CD14-positive monocyte (primary cell): ENCODE measurements around the gene CMSS1. TPM values are rescaled to one million over a fixed set of nuclear protein-coding genes. Genes with fewer than 3 reads are reported as not detected.

Experiments
- DNase-seq, 3 donors: peaks; one replicate each; pipeline ENCODE4 v3.0.0-alpha.2; 2011 to 2022
- H2AFZ ChIP-seq: 2 replicates; pipeline ENCODE4 v1.6.0; 2012; ENCODE audit warnings: mild to moderate bottlenecking, low read depth, low read length, inconsistent platforms; ENCODE audit not compliant: insufficient read depth, poor library complexity, severe bottlenecking
- H3K27ac ChIP-seq, 2 donors: 1 replicate in 1 of 2; 2 replicates in 1 of 2; pipeline ENCODE4 v1.5.1; 2012 to 2013; ENCODE audit warnings: low read length in 2 of 2, control low read depth in 1 of 2, inconsistent platforms in 1 of 2, low read depth in 1 of 2, mild to moderate bottlenecking in 1 of 2
- H3K27me3 ChIP-seq, 2 donors: one replicate each; pipeline versions ENCODE4 v1.6.0 to v1.6.1; 2011 to 2013; ENCODE audit warnings: low read length in 2 of 2; ENCODE audit not compliant: control insufficient read depth in 2 of 2, insufficient read depth in 2 of 2
- H3K36me3 ChIP-seq, 2 donors: replicated peaks in 1 of 2; 1 replicate in 1 of 2; 2 replicates in 1 of 2; pipeline versions ENCODE4 v1.5.1 to v1.6.1; 2012 to 2013; ENCODE audit warnings: low read length in 2 of 2, control low read depth in 1 of 2, inconsistent platforms in 1 of 2, mild to moderate bottlenecking in 1 of 2; ENCODE audit not compliant: insufficient read depth in 2 of 2, control insufficient read depth in 1 of 2
- H3K4me1 ChIP-seq, 2 donors: 1 replicate in 1 of 2; 2 replicates in 1 of 2; pipeline versions ENCODE4 v1.5.1 to v1.6.1; 2012 to 2013; ENCODE audit warnings: low read length in 2 of 2, control low read depth in 1 of 2, inconsistent platforms in 1 of 2, mild to moderate bottlenecking in 1 of 2, moderate library complexity in 1 of 2; ENCODE audit not compliant: insufficient read depth in 2 of 2, control insufficient read depth in 1 of 2
- H3K4me2 ChIP-seq: replicated peaks from 2 replicates; pipeline ENCODE3; 2012; ENCODE audit warnings: low read length, moderate library complexity, mild to moderate bottlenecking; ENCODE audit not compliant: poor library complexity, severe bottlenecking; ENCODE audit errors: extremely low read depth
- H3K4me3 ChIP-seq, 3 experiments: fragments of 200-600 bp in 1 of 3; sonication (generic) in 1 of 3; replicated peaks in 1 of 3; 1 replicate in 2 of 3; 2 replicates in 1 of 3; pipeline ENCODE4 v1.5.1; 2011 to 2013; ENCODE audit warnings: low read length in 3 of 3, mild to moderate bottlenecking in 3 of 3, control low read depth in 2 of 3, low read depth in 2 of 3, inconsistent platforms in 1 of 3, moderate library complexity in 1 of 3
- H3K79me2 ChIP-seq: 2 replicates; pipeline ENCODE4 v1.6.0; 2012; ENCODE audit warnings: mild to moderate bottlenecking, control low read depth, inconsistent platforms, low read length, moderate library complexity; ENCODE audit not compliant: insufficient read depth
- H3K9ac ChIP-seq: 2 replicates; pipeline ENCODE4 v1.6.0; 2017; ENCODE audit warnings: low read length, mild to moderate bottlenecking; ENCODE audit not compliant: insufficient read depth, poor library complexity, severe bottlenecking
- H3K9me3 ChIP-seq, 2 donors: replicated peaks in 1 of 2; 1 replicate in 1 of 2; 2 replicates in 1 of 2; pipeline versions ENCODE4 v1.5.1 to v1.6.1; 2012 to 2013; ENCODE audit warnings: low read length in 2 of 2, control low read depth in 1 of 2; ENCODE audit not compliant: control insufficient read depth in 1 of 2, insufficient read depth in 1 of 2
- H4K20me1 ChIP-seq: 2 replicates; pipeline ENCODE4 v1.6.0; 2012; ENCODE audit warnings: mild to moderate bottlenecking, low read length, control low read depth, moderate library complexity; ENCODE audit not compliant: insufficient read depth
- H3K27ac Mint-ChIP-seq, 7 donors: one replicate each; pipeline ENCODE4 v1.8.0; 2020; ENCODE audit warnings: mild to moderate bottlenecking in 7 of 7, mixed read lengths in 7 of 7, moderate library complexity in 6 of 7, inconsistent platforms in 2 of 7
- H3K27me3 Mint-ChIP-seq, 3 donors: one replicate each; pipeline ENCODE4 v1.8.0; 2021 to 2022; ENCODE audit warnings: low read depth in 3 of 3, mild to moderate bottlenecking in 3 of 3, mixed read lengths in 3 of 3, moderate library complexity in 3 of 3, inconsistent platforms in 1 of 3
- H3K36me3 Mint-ChIP-seq, 2 donors: one replicate each; pipeline ENCODE4 v1.8.0; 2020; ENCODE audit warnings: mixed read lengths in 2 of 2, inconsistent platforms in 1 of 2, mild to moderate bottlenecking in 1 of 2
- H3K4me1 Mint-ChIP-seq: one replicate; pipeline ENCODE4 v1.8.0; 2020; ENCODE audit warnings: mild to moderate bottlenecking, mixed read lengths
- H3K4me3 Mint-ChIP-seq, 2 donors: one replicate each; pipeline ENCODE4 v1.8.0; 2020; ENCODE audit warnings: mild to moderate bottlenecking in 2 of 2, mixed read lengths in 2 of 2, moderate library complexity in 1 of 2
- H3K9me3 Mint-ChIP-seq, 7 donors: one replicate each; pipeline ENCODE4 v1.8.0; 2020 to 2022; ENCODE audit warnings: mixed read lengths in 7 of 7, mild to moderate bottlenecking in 6 of 7, moderate library complexity in 6 of 7, inconsistent platforms in 2 of 7
- WGBS: methylation state at CpG from one replicate; pipeline ENCODE4 v1.1.5; 2013; ENCODE audit warnings: missing lambda C conversion rate; ENCODE audit not compliant: insufficient coverage; 5-methylcytosine and 5-hydroxymethylcytosine counted together
- intact Hi-C, 2 donors: fragments of 100-400 bp; cut with micrococcal nuclease; formaldehyde crosslinking; loops; one replicate each; pipeline versions ENCODE4 v1.15.0 to v1.15.1; 2023
- polyA plus RNA-seq, 3 donors: library from polyadenylated mRNA; depleted of rRNA in 1 of 3; unstranded in 2 of 3; stranded (reverse) in 1 of 3; fragments of 300-500 nt in 2 of 3; fragments of >200 nt in 1 of 3; fragmentation: Illumina TruSeq in 2 of 3; gene quantifications; 1 replicate in 2 of 3; 2 replicates in 1 of 3; pipeline ENCODE4 v1.2.3, GENCODE V29; 2012 to 2021
- TF ChIP-seq, protein P1 (sequence below): fragments of 200-600 bp; IDR thresholded peaks from one replicate; pipeline ENCODE4 v1.8.0; 2022; ENCODE audit warnings: antibody characterized with exemption, mild to moderate bottlenecking

Gene CMSS1
- polyA plus RNA-seq, 3 donors, result 1.1 to 3.6 (median 2.2) TPM

- Histone ChIP-seq H3K27me3 (no peaks in the 10 kb centered on the region), H3K4me3 (no peak overlapping the region), H3K9me3 (no peaks in the 10 kb centered on the region), H3K79me2 (no peaks in the 10 kb centered on the region), H3K9ac (no peak overlapping the region), H3K36me3 (no peaks in the 10 kb centered on the region), H4K20me1 (no peaks in the 10 kb centered on the region), H3K4me1 (no peaks in the 10 kb centered on the region), H2AFZ (no peak overlapping the region), H3K27ac (no peak overlapping the region), H3K4me2 (no peak overlapping the region)
- no CpG with 5 or more reads among the region's 1 CpG for WGBS
- H3K9me3 Mint-ChIP-seq, result peaks cover 0 to 5% (median 0%) of the 10 kb centered on the region in 7 donors
- TF ChIP-seq, protein P1, sequence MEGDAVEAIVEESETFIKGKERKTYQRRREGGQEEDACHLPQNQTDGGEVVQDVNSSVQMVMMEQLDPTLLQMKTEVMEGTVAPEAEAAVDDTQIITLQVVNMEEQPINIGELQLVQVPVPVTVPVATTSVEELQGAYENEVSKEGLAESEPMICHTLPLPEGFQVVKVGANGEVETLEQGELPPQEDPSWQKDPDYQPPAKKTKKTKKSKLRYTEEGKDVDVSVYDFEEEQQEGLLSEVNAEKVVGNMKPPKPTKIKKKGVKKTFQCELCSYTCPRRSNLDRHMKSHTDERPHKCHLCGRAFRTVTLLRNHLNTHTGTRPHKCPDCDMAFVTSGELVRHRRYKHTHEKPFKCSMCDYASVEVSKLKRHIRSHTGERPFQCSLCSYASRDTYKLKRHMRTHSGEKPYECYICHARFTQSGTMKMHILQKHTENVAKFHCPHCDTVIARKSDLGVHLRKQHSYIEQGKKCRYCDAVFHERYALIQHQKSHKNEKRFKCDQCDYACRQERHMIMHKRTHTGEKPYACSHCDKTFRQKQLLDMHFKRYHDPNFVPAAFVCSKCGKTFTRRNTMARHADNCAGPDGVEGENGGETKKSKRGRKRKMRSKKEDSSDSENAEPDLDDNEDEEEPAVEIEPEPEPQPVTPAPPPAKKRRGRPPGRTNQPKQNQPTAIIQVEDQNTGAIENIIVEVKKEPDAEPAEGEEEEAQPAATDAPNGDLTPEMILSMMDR, result no peak
- peaks cover 0 to 2% (median 0%) of the 10 kb centered on the region in 3 donors for H3K27me3 Mint-ChIP-seq
- intact Hi-C loops, result no loop called here
- H3K4me3 Mint-ChIP-seq, result no peak overlapping the region
- H3K36me3 Mint-ChIP-seq, result no peaks in the 10 kb centered on the region
- no peak for DNase-seq
- H3K4me1 Mint-ChIP-seq, result no peaks in the 10 kb centered on the region
- no peak overlapping the region for H3K27ac Mint-ChIP-seq
Observed at GRCh38 chr3:99772671-99773070, 45.0 kb upstream of the CMSS1 start.

DNA sequence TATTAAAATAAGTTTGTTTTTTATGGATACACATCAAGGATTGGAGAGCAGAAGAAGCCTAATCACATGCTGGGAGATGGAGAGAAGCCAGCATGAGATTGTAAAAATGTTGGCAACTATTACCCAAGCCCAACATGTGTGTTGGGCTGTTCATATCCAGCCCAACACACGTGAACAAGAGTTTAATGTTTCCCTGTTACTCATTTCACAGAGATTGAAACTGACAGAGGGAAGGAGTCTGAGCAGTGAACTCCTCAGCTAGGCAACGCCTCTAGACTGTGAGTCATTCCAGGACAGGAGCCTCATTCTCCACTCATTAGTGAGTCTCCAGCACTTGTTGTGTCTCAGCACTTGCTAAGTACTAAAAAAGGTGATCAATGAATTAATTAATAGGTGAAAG lies 43.2 kb upstream of the CMSS1 start:
- Histone ChIP-seq H3K9ac (no peak overlapping the region), H3K36me3 (no peaks in the 10 kb centered on the region), H3K27ac (no peak overlapping the region), H3K4me3 (no peak overlapping the region), H3K4me1 (no peaks in the 10 kb centered on the region), H3K9me3 (no peaks in the 10 kb centered on the region), H2AFZ (no peak overlapping the region), H4K20me1 (no peaks in the 10 kb centered on the region), H3K4me2 (no peak overlapping the region), H3K79me2 (no peaks in the 10 kb centered on the region), H3K27me3 (no peaks in the 10 kb centered on the region)
- TF ChIP-seq, protein P1, result no peak
- Mint-ChIP-seq H3K27ac (peak overlapping the region in 1 of 7 donors; percentile 26), H3K36me3 (no peaks in the 10 kb centered on the region), H3K27me3 (peaks cover 0 to 2% (median 0%) of the 10 kb centered on the region in 3 donors), H3K4me1 (no peaks in the 10 kb centered on the region), H3K9me3 (peaks cover 0 to 5% (median 0%) of the 10 kb centered on the region in 7 donors), H3K4me3 (no peak overlapping the region)
- WGBS, result no CpG with 5 or more reads among the region's 2 CpGs
- intact Hi-C loops, result no loop called here
- DNase-seq, result no peak
